MG63 (cell line): ENCODE measurements around the gene TMEM203. TPM values are rescaled to one million over a fixed set of nuclear protein-coding genes. Genes with fewer than 3 reads are reported as not detected.
A peak's percentile ranks its signal among the peaks of the same experiment; 100 is the strongest.

Source experiments
- DNase-seq: peaks from one replicate; pipeline ENCODE4 v3.0.0-alpha.2; 2020
- H3K27me3 ChIP-seq: fragments of 250-450 bp; sonication (Bioruptor Pico); 2 replicates; pipeline ENCODE4 v1.5.1; 2020; ENCODE audit warnings: mild to moderate bottlenecking, moderate library complexity
- H3K36me3 ChIP-seq: fragments of 250-450 bp; sonication (Bioruptor Pico); 2 replicates; pipeline ENCODE4 v1.5.1; 2020; ENCODE audit warnings: mild to moderate bottlenecking, moderate library complexity
- H3K4me3 ChIP-seq: fragments of 250-450 bp; sonication (Bioruptor Pico); 2 replicates; pipeline ENCODE4 v1.5.1; 2020; ENCODE audit warnings: mild to moderate bottlenecking, moderate library complexity
- H3K9me3 ChIP-seq: fragments of 250-450 bp; sonication (Bioruptor Pico); 2 replicates; pipeline ENCODE4 v1.5.1; 2020; ENCODE audit warnings: mild to moderate bottlenecking, moderate library complexity
- total RNA-seq: library from RNA; depleted of rRNA; stranded (reverse); fragments of >200 nt; shearing (Covaris generic); gene quantifications from 2 replicates; pipeline ENCODE4 v1.2.3, GENCODE V29; 2014; ENCODE audit warnings: low replicate concordance

TMEM203 gene
- total RNA-seq, 1 experiment from 2014 or later, result 61.7 TPM

- DNase-seq, result no peak
- Histone ChIP-seq H3K27me3 (no peaks in the 10 kb centered on the region), H3K36me3 (peaks cover 8% of the 10 kb centered on the region)
Observed at GRCh38 chr9:137193771-137194170, 11.7 kb downstream of the TMEM203 start.

GRCh38 chr9:137192859-137193258, 12.6 kb downstream of the TMEM203 start:
- Histone ChIP-seq H3K36me3 (peaks cover 8% of the 10 kb centered on the region), H3K27me3 (no peaks in the 10 kb centered on the region), H3K4me3 (no peak overlapping the region), H3K9me3 (no peaks in the 10 kb centered on the region)
- no peak for DNase-seq

More at GRCh38 chr9:137193771-137194170, 11.7 kb downstream of the TMEM203 start:
- Histone ChIP-seq H3K4me3 (no peak overlapping the region), H3K9me3 (no peaks in the 10 kb centered on the region)

GRCh38 chr9:137192448-137192780, 13.0 kb downstream of the TMEM203 start:
- no peak overlapping the region for H3K4me3 ChIP-seq
- H3K36me3 ChIP-seq, result peaks cover 9% of the 10 kb centered on the region
- H3K27me3 ChIP-seq, result no peaks in the 10 kb centered on the region
- H3K9me3 ChIP-seq, result no peaks in the 10 kb centered on the region
- DNase-seq, result no peak

GRCh38 chr9:137191691-137192447, 13.6 kb downstream of the TMEM203 start:
- Histone ChIP-seq H3K9me3 (no peaks in the 10 kb centered on the region), H3K27me3 (no peaks in the 10 kb centered on the region), H3K4me3 (no peak overlapping the region), H3K36me3 (peaks cover 15% of the 10 kb centered on the region)
- no peak for DNase-seq

- Histone ChIP-seq H3K9me3 (no peaks in the 10 kb centered on the region), H3K4me3 (no peak overlapping the region), H3K36me3 (peaks cover 16% of the 10 kb centered on the region), H3K27me3 (no peaks in the 10 kb centered on the region)
- no peak for DNase-seq
Observed at GRCh38 chr9:137191245-137191644, 14.2 kb downstream of the TMEM203 start.

- Histone ChIP-seq H3K36me3 (peaks cover 18% of the 10 kb centered on the region), H3K4me3 (no peak overlapping the region), H3K27me3 (no peaks in the 10 kb centered on the region), H3K9me3 (no peaks in the 10 kb centered on the region)
- DNase-seq, result no peak
Observed at GRCh38 chr9:137190315-137190856, 15.1 kb downstream of the TMEM203 start.

GRCh38 chr9:137189297-137190295, 15.9 kb downstream of the TMEM203 start:
- Histone ChIP-seq H3K9me3 (no peaks in the 10 kb centered on the region), H3K36me3 (peaks cover 18% of the 10 kb centered on the region), H3K4me3 (peak overlapping the region; percentile 88), H3K27me3 (no peaks in the 10 kb centered on the region)
- no peak for DNase-seq

GRCh38 chr9:137188490-137189296, 16.8 kb downstream of the TMEM203 start, which contains the start of the genes ANAPC2 and SSNA1:
Gene ANAPC2, minus strand, starts transcription at chr9:137188560. Its CDS starts 28 bp downstream, at chr9:137188532.
Gene SSNA1, plus strand, starts transcription at chr9:137188676. Its CDS starts 51 bp downstream, at chr9:137188727.
- Histone ChIP-seq H3K4me3 (peak within 1 kb of the TSS; percentile 88), H3K9me3 (no peaks in the 10 kb centered on the region), H3K27me3 (no peaks in the 10 kb centered on the region), H3K36me3 (peaks cover 18% of the 10 kb centered on the region)
- DNase-seq, result peak; percentile 89

GRCh38 chr9:137188086-137188489, 17.4 kb downstream of the TMEM203 start:
- peak overlapping the region; percentile 88 for H3K4me3 ChIP-seq
- no peak for DNase-seq
- no peaks in the 10 kb centered on the region for H3K9me3 ChIP-seq
- H3K36me3 ChIP-seq, result peaks cover 18% of the 10 kb centered on the region
- H3K27me3 ChIP-seq, result no peaks in the 10 kb centered on the region

- Histone ChIP-seq H3K36me3 (peaks cover 23% of the 10 kb centered on the region), H3K27me3 (no peaks in the 10 kb centered on the region), H3K9me3 (no peaks in the 10 kb centered on the region), H3K4me3 (peak overlapping the region; percentile 88)
- no peak for DNase-seq
Observed at GRCh38 chr9:137187386-137187785, 18.1 kb downstream of the TMEM203 start.

GRCh38 chr9:137186385-137186784, 19.1 kb downstream of the TMEM203 start:
- Histone ChIP-seq H3K9me3 (no peaks in the 10 kb centered on the region), H3K4me3 (no peak overlapping the region), H3K27me3 (no peaks in the 10 kb centered on the region), H3K36me3 (peaks cover 23% of the 10 kb centered on the region)
- no peak for DNase-seq

GRCh38 chr9:137185921-137186320, 19.5 kb downstream of the TMEM203 start:
- no peak for DNase-seq

GRCh38 chr9:137184881-137185660, 20.4 kb downstream of the TMEM203 start:
- Histone ChIP-seq H3K27me3 (no peaks in the 10 kb centered on the region), H3K36me3 (peaks cover 22% of the 10 kb centered on the region), H3K9me3 (no peaks in the 10 kb centered on the region), H3K4me3 (no peak overlapping the region)
- DNase-seq, result no peak

More at GRCh38 chr9:137185921-137186320, 19.5 kb downstream of the TMEM203 start:
- no peak overlapping the region for H3K4me3 ChIP-seq
- no peaks in the 10 kb centered on the region for H3K27me3 ChIP-seq
- H3K9me3 ChIP-seq, result no peaks in the 10 kb centered on the region
- peaks cover 23% of the 10 kb centered on the region for H3K36me3 ChIP-seq

GRCh38 chr9:137183980-137184595, 21.4 kb downstream of the TMEM203 start:
- Histone ChIP-seq H3K9me3 (no peaks in the 10 kb centered on the region), H3K27me3 (no peaks in the 10 kb centered on the region), H3K4me3 (no peak overlapping the region), H3K36me3 (peaks cover 15% of the 10 kb centered on the region)
- no peak for DNase-seq

GRCh38 chr9:137182836-137183235, 22.6 kb downstream of the TMEM203 start:
- DNase-seq, result no peak
- Histone ChIP-seq H3K27me3 (no peaks in the 10 kb centered on the region), H3K36me3 (peaks cover 17% of the 10 kb centered on the region), H3K9me3 (no peaks in the 10 kb centered on the region), H3K4me3 (no peak overlapping the region)
